HepG2 (cell line): ENCODE data around the gene FANCG. TPM values are rescaled to one million over a fixed set of nuclear protein-coding genes. Genes with fewer than 3 reads are reported as not detected.

Experiments used
- ATAC-seq: fragments of 200-7000 bp; cut with Tn5 transposase; 3 replicates; pipeline ENCODE4 v1.9.1; 2020; ENCODE audit warnings: mild to moderate bottlenecking, moderate library complexity
- BruUV-seq: library from RNA; stranded (reverse); fragments of 400-500 nt; replicated peaks from 2 replicates; lab custom pipeline; 2021; lab: Mats Ljungman, UMichigan
- CTCF ChIA-PET: fragments of 300-600 bp; formaldehyde crosslinking; extraction: SDS; loops from one replicate; lab custom pipeline; 2021; ENCODE audit warnings: low total read pairs, inconsistent platforms, low intra/inter-chr PET ratio; lab: Yijun Ruan, JAX
- POLR2A ChIA-PET: fragments of 350-600 bp; sonication (Branson Sonifier 250); formaldehyde crosslinking; loops from one replicate; lab custom pipeline; 2020; ENCODE audit warnings: antibody characterized with exemption, inconsistent platforms; lab: Yijun Ruan, JAX
- DNase-seq: peaks from one replicate; pipeline ENCODE4 v3.0.0-alpha.2; 2015; ENCODE audit warnings: low spot score
- FAIRE-seq: peaks from 3 replicates; lab custom pipeline; 2011; peaks lifted over from hg19 to GRCh38; lab: Jason Lieb, UNC
- H2AFZ ChIP-seq: one replicate; pipeline ENCODE4 v1.6.1; 2011; ENCODE audit warnings: low read length, inconsistent platforms
- H3K27ac ChIP-seq: fragments of 300-600 bp; 3 replicates; pipeline ENCODE4 v1.8.0; 2011; ENCODE audit warnings: mixed run types, mild to moderate bottlenecking, mixed read lengths, low read length, inconsistent platforms; ENCODE audit not compliant: insufficient read depth; ENCODE audit errors: extremely low read length
- H3K27me3 ChIP-seq, 2 experiments: fragments of 200-600 bp in 1 of 2; 2 replicates in 1 of 2; 3 replicates in 1 of 2; pipeline versions ENCODE4 v1.6.0 to v1.8.0; 2011; ENCODE audit warnings: low read length in 2 of 2, mild to moderate bottlenecking in 2 of 2, moderate library complexity in 2 of 2, inconsistent platforms in 1 of 2; ENCODE audit not compliant: insufficient read depth in 2 of 2, control insufficient read depth in 1 of 2
- H3K36me3 ChIP-seq, 2 experiments: fragments of 200-600 bp in 1 of 2; replicated peaks in 1 of 2; 2 replicates in 1 of 2; 3 replicates in 1 of 2; pipeline versions ENCODE4 v1.5.1 to v1.8.0; 2011; ENCODE audit warnings: low read length in 2 of 2, inconsistent platforms in 1 of 2; ENCODE audit not compliant: insufficient read depth in 2 of 2, control insufficient read depth in 1 of 2
- H3K4me1 ChIP-seq: 2 replicates; pipeline ENCODE4 v1.5.1; 2012; ENCODE audit warnings: low read length, inconsistent platforms; ENCODE audit not compliant: insufficient read depth
- H3K4me2 ChIP-seq: 2 replicates; pipeline ENCODE4 v1.6.0; 2011; ENCODE audit warnings: low read depth, low read length, inconsistent platforms
- H3K4me3 ChIP-seq, 3 experiments: fragments of 200-600 bp in 1 of 3; sonication (generic), shearing (Covaris generic) in 1 of 3; replicated peaks in 1 of 3; 2 replicates each; pipeline ENCODE4 v1.5.1; 2011 to 2016; ENCODE audit warnings: low read length in 3 of 3, inconsistent platforms in 2 of 3, low read depth in 2 of 3, mild to moderate bottlenecking in 2 of 3, control low read depth in 1 of 3, mixed read lengths in 1 of 3; ENCODE audit not compliant: insufficient read depth in 1 of 3
- H3K79me2 ChIP-seq: one replicate; pipeline ENCODE4 v1.6.1; 2011; ENCODE audit warnings: low read length, inconsistent platforms; ENCODE audit not compliant: insufficient read depth
- H3K9ac ChIP-seq: 2 replicates; pipeline ENCODE4 v1.6.0; 2011; ENCODE audit warnings: mild to moderate bottlenecking, low read depth, low read length, inconsistent platforms; ENCODE audit not compliant: insufficient read depth
- H3K9me3 ChIP-seq: 2 replicates; pipeline ENCODE4 v1.5.1; 2012; ENCODE audit warnings: mild to moderate bottlenecking, low read length
- H4K20me1 ChIP-seq: 2 replicates; pipeline ENCODE4 v1.6.0; 2011; ENCODE audit warnings: inconsistent platforms, mild to moderate bottlenecking, low read length, moderate library complexity; ENCODE audit not compliant: insufficient read depth
- EHMT2 ChIP-seq: fragments of 200-600 bp; sonication (generic); IDR thresholded peaks from 2 replicates; pipeline ENCODE4 v1.7.0; 2017; ENCODE audit warnings: antibody characterized with exemption, low read depth, low read length, borderline replicate concordance
- FOXK1 ChIP-seq: sonication (generic); formaldehyde crosslinking; IDR thresholded peaks from 2 replicates; pipeline ENCODE4 v1.4.0; 2020; ENCODE audit warnings: low read depth, missing genetic modification reagents, borderline replicate concordance
- HNF4A ChIP-seq: sonication (generic); formaldehyde crosslinking; IDR thresholded peaks from 2 replicates; pipeline ENCODE4 v1.4.0; 2020; ENCODE audit warnings: missing genetic modification reagents
- MIER2 ChIP-seq: IDR thresholded peaks from 2 replicates; pipeline ENCODE4 v1.6.1; 2016; ENCODE audit warnings: missing biosample characterization, missing genetic modification reagents
- RARG ChIP-seq: sonication (generic); formaldehyde crosslinking; IDR thresholded peaks from 2 replicates; pipeline ENCODE4 v1.4.0; 2020; ENCODE audit warnings: low read depth, mild to moderate bottlenecking, missing genetic modification reagents
- ZNF282 ChIP-seq: fragments of 450-650 bp; IDR thresholded peaks from 2 replicates; pipeline ENCODE4 v1.6.1; 2018; ENCODE audit not compliant: partially characterized antibody
- ZNF496 ChIP-seq: sonication (generic); formaldehyde crosslinking; IDR thresholded peaks from 2 replicates; pipeline ENCODE4 v1.8.1; 2023; ENCODE audit warnings: mild to moderate bottlenecking, moderate library complexity, missing genetic modification reagents; ENCODE audit not compliant: insufficient replicate concordance
- ZNF839 ChIP-seq: sonication (generic); formaldehyde crosslinking; IDR thresholded peaks from 2 replicates; pipeline ENCODE4 v1.4.0; 2020; ENCODE audit warnings: missing genetic modification reagents, mild to moderate bottlenecking, borderline replicate concordance
- WGBS: methylation state at CpG from one replicate; pipeline ENCODE4 v1.1.6; 2017; ENCODE audit warnings: low lambda C conversion rate; 5-methylcytosine and 5-hydroxymethylcytosine counted together
- in situ Hi-C: cut with HindIII; loops from 2 replicates; pipeline ENCODE4 v1.10.0; 2017; ENCODE audit warnings: low pct_unique_long_range_greater_than_20kb; ENCODE audit not compliant: extremely low pct_ligation_motif_present
- intact Hi-C: fragments of 100-400 bp; cut with micrococcal nuclease; formaldehyde crosslinking; loops from one replicate; pipeline ENCODE4 v1.10.0; 2022; ENCODE audit not compliant: unreplicated experiment
- polyA plus RNA-seq, 8 experiments: library from polyadenylated mRNA; depleted of rRNA in 3 of 8; stranded (reverse) in 7 of 8; unstranded in 1 of 8; fragments of >200 nt; fragmentation: Illumina TruSeq in 4 of 8; extraction: Trizol in 4 of 8; gene quantifications; 2 replicates each; pipeline versions ENCODE4 v1.2.1 to v1.2.3, GENCODE V29; 2011 to 2016; ENCODE audit warnings: low read depth in 4 of 8, missing spikeins in 1 of 8, mixed read lengths in 1 of 8; ENCODE audit not compliant: insufficient read depth in 1 of 8
- total RNA-seq, 5 experiments: library from RNA; depleted of rRNA; stranded (reverse); fragments of >200 nt; fragmentation: Illumina TruSeq; extraction: Trizol; gene quantifications; 2 replicates each; pipeline ENCODE4 v1.2.3, GENCODE V29; 2016; ENCODE audit warnings: low read depth in 1 of 5
- TF ChIP-seq, protein P1 (sequence below): IDR thresholded peaks from 2 replicates; pipeline ENCODE4 v1.6.1; 2016; ENCODE audit warnings: mild to moderate bottlenecking, missing biosample characterization, missing genetic modification reagents
- TF ChIP-seq, protein P2 (sequence below): sonication (generic); formaldehyde crosslinking; conservative IDR thresholded peaks from 2 replicates; pipeline ENCODE4 v1.4.0; 2020; ENCODE audit warnings: mild to moderate bottlenecking, missing genetic modification reagents, moderate library complexity
- TF ChIP-seq, protein P3 (sequence below): sonication (generic); formaldehyde crosslinking; IDR thresholded peaks from 2 replicates; pipeline ENCODE4 v1.4.0; 2020; ENCODE audit warnings: missing genetic modification reagents, mild to moderate bottlenecking, borderline replicate concordance

The FANCG gene
- total and polyA plus RNA-seq, 2 of the 13 experiments (the other 11 are each of a cell fraction or from before 2014, with no cell fraction given): 14.4 to 45.1 TPM

DNA sequence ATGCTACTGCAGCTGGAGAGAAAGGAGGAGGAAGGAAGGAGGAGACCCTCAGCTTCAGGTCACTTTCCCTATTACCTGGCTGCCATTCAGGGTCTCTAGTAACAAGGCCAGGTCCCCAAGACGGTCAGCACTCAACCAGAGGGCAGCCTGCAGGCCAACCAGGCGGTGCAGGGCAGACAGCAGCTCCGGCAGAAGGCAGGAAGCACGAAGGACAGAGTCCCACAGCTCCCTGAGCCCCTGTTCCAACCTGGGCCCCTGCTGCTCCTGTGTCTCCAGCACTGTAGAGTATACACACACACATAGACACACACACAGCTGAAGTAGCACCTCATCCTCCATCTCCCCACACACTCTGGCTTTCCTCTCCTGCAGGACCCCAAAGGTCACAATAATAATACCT lies 1.7 kb downstream of the FANCG start:
- peak overlapping the region; percentile 75 for H3K9ac ChIP-seq
- no peak overlapping the region for H2AFZ ChIP-seq
- peak overlapping the region; percentile 97 for H3K4me2 ChIP-seq
- H3K79me2 ChIP-seq: peaks cover 26% of the 10 kb centered on the region
- H3K9me3 ChIP-seq: no peaks in the 10 kb centered on the region
- H4K20me1 ChIP-seq: no peaks in the 10 kb centered on the region
- intact Hi-C loops (no loop called here), in situ Hi-C loops (no loop called here)
- H3K27me3 ChIP-seq: no peaks in the 10 kb centered on the region; a peak in 1 of 5 replicates
- ATAC-seq (no peak), DNase-seq (no peak), FAIRE-seq (no peak)
- TF ChIP-seq ZNF496 (CRISPR knock-in tag) (no peak), MIER2 (CRISPR knock-in tag) (no peak), ZNF839 (CRISPR knock-in tag) (no peak)
- TF ChIP-seq, protein P1, sequence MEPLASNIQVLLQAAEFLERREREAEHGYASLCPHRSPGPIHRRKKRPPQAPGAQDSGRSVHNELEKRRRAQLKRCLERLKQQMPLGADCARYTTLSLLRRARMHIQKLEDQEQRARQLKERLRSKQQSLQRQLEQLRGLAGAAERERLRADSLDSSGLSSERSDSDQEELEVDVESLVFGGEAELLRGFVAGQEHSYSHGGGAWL: no peak
- peak overlapping the region; percentile 76 for H3K27ac ChIP-seq
- peak overlapping the region in 2 of 3 experiments; percentile 78 to 79; a peak in 4 of 6 replicates for H3K4me3 ChIP-seq
- peaks cover 4 to 21% of the 10 kb centered on the region in 2 experiments; a peak in 4 of 5 replicates for H3K36me3 ChIP-seq
- no TSS peak for BruUV-seq
- CTCF ChIA-PET: no interaction called here
- WGBS: 60% methylated on average over 1 of the region's 4 CpGs
- POLR2A ChIA-PET: interaction anchor here (2.5 kb wide), 1 partner anchor 17 kb away, joined by 14 read pairs; no protein-coding TSS in a partner anchor
- peaks cover 27% of the 10 kb centered on the region for H3K4me1 ChIP-seq

DNA sequence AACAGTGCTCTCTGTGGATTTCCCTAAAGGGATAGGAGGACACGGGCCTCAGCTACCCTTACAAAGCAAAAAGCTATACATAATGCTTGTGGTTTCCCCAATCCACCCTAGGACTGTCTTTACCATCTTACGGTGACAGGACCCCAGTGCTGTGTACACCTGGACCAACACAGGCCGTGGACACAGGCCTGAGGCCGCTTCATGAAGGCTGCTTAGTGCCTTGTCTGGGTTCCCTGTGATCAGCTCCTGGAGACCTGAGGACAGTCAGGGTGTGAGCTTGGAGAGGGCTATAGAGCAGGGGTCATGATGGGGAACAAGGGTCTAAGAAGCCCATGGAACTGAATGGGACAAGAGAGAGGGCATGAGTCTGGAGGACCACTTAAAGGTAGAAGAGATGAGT lies 2.9 kb downstream of the FANCG start:
- H3K36me3 ChIP-seq: peaks cover 4 to 21% of the 10 kb centered on the region in 2 experiments; a peak in 4 of 5 replicates
- TF ChIP-seq FOXK1 (CRISPR knock-in tag) (no peak), HNF4A (CRISPR knock-in tag) (no peak), RARG (no peak), ZNF282 (no peak), EHMT2 (no peak)
- TF ChIP-seq, protein P2, sequence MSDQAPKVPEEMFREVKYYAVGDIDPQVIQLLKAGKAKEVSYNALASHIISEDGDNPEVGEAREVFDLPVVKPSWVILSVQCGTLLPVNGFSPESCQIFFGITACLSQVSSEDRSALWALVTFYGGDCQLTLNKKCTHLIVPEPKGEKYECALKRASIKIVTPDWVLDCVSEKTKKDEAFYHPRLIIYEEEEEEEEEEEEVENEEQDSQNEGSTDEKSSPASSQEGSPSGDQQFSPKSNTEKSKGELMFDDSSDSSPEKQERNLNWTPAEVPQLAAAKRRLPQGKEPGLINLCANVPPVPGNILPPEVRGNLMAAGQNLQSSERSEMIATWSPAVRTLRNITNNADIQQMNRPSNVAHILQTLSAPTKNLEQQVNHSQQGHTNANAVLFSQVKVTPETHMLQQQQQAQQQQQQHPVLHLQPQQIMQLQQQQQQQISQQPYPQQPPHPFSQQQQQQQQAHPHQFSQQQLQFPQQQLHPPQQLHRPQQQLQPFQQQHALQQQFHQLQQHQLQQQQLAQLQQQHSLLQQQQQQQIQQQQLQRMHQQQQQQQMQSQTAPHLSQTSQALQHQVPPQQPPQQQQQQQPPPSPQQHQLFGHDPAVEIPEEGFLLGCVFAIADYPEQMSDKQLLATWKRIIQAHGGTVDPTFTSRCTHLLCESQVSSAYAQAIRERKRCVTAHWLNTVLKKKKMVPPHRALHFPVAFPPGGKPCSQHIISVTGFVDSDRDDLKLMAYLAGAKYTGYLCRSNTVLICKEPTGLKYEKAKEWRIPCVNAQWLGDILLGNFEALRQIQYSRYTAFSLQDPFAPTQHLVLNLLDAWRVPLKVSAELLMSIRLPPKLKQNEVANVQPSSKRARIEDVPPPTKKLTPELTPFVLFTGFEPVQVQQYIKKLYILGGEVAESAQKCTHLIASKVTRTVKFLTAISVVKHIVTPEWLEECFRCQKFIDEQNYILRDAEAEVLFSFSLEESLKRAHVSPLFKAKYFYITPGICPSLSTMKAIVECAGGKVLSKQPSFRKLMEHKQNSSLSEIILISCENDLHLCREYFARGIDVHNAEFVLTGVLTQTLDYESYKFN (CRISPR knock-in tag): no peak
- TF ChIP-seq, protein P3, sequence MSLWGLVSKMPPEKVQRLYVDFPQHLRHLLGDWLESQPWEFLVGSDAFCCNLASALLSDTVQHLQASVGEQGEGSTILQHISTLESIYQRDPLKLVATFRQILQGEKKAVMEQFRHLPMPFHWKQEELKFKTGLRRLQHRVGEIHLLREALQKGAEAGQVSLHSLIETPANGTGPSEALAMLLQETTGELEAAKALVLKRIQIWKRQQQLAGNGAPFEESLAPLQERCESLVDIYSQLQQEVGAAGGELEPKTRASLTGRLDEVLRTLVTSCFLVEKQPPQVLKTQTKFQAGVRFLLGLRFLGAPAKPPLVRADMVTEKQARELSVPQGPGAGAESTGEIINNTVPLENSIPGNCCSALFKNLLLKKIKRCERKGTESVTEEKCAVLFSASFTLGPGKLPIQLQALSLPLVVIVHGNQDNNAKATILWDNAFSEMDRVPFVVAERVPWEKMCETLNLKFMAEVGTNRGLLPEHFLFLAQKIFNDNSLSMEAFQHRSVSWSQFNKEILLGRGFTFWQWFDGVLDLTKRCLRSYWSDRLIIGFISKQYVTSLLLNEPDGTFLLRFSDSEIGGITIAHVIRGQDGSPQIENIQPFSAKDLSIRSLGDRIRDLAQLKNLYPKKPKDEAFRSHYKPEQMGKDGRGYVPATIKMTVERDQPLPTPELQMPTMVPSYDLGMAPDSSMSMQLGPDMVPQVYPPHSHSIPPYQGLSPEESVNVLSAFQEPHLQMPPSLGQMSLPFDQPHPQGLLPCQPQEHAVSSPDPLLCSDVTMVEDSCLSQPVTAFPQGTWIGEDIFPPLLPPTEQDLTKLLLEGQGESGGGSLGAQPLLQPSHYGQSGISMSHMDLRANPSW (CRISPR knock-in tag): no peak

More for the DNA sequence above, 2.9 kb downstream of the FANCG start:
- H3K9me3 ChIP-seq: no peaks in the 10 kb centered on the region
- DNase-seq (no peak), FAIRE-seq (no peak), ATAC-seq (no peak)
- peaks cover 26% of the 10 kb centered on the region for H3K79me2 ChIP-seq
- BruUV-seq: no TSS peak
- no peak overlapping the region for H3K27ac ChIP-seq
- in situ Hi-C loops: no loop called here
- intact Hi-C loops: no loop called here
- H3K9ac ChIP-seq: no peak overlapping the region
- no peak overlapping the region for H3K4me3 ChIP-seq
- H2AFZ ChIP-seq: no peak overlapping the region
- WGBS: 100% methylated on average over 4 of the region's 4 CpGs
- H3K4me1 ChIP-seq: peaks cover 31% of the 10 kb centered on the region
- no peaks in the 10 kb centered on the region for H4K20me1 ChIP-seq
- no peak overlapping the region for H3K4me2 ChIP-seq
- ChIA-PET POLR2A (no interaction called here), CTCF (no interaction called here)
- H3K27me3 ChIP-seq: no peaks in the 10 kb centered on the region; a peak in 1 of 5 replicates
